Stimulated activated CD4-positive, alpha-beta T cell treated with anti-CD3 and anti-CD28 coated beads, Interleukin-1b, Interleukin-23, amount 100 ng/mL, for 24 hours (primary cell): ENCODE measurements around the gene TRIML2.

Experiments
- DNase-seq, 4 experiments: peaks; one replicate each; pipeline ENCODE4 v3.0.0-alpha.2; 2020; ENCODE audit warnings: low read depth in 4 of 4, low spot score in 1 of 4

TRIML2 gene, protein sequence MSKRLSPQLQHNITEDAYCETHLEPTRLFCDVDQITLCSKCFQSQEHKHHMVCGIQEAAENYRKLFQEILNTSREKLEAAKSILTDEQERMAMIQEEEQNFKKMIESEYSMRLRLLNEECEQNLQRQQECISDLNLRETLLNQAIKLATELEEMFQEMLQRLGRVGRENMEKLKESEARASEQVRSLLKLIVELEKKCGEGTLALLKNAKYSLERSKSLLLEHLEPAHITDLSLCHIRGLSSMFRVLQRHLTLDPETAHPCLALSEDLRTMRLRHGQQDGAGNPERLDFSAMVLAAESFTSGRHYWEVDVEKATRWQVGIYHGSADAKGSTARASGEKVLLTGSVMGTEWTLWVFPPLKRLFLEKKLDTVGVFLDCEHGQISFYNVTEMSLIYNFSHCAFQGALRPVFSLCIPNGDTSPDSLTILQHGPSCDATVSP

DNA sequence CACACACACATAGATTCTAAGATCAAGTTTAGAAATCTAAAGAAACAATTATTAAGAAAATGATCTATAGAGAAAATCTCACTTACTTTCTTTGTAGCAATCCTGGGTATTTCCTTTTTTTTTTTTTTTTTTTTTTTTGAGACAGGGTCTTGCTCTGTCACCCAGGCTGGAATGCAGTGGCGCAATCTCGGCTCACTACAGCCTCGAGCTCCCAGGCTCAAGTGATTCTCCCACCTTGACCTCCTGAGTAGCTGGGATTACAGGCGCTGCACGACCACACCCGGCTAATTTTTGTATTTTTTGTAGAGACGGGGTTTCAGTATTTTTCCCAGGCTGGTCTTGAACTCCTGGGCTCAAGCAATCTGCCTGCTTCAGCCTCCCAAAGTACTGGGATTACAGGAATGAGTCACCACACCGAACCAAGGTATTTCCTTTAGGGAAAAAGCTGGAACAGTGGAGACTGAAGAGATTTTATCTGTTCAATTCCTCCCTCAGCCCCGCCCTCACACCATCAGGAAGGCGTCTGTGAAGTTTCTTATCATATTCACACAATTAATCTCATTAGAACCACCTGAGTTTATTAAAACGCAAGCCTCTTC, at the start of gene TRIML2:
TRIML2 (minus strand) TSS at position 447 of the 599 bp plus-strand sequence. CDS start 4,235 bp downstream, outside the sequence.
- no peak for DNase-seq

DNA sequence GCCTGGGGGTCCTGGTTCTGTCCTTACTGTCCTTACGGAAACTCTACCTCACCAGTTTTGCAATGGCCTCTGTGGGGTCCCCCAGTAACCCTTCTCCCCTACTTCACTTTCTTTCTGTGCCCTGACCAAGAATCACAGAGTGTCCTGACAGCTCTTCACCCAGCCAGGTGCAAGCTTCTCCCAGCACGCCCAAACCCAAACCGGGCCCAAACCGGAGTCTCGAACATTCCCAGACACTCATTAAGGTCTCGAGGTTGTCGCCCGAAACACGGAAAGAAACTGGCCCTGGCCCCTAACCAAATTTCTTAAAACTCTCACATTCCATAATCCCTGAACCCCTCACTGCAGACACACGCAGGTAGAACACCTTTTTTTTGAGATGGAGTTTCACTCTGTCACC, 48.9 kb upstream of the TRIML2 start:
- DNase-seq, result no peak

DNA sequence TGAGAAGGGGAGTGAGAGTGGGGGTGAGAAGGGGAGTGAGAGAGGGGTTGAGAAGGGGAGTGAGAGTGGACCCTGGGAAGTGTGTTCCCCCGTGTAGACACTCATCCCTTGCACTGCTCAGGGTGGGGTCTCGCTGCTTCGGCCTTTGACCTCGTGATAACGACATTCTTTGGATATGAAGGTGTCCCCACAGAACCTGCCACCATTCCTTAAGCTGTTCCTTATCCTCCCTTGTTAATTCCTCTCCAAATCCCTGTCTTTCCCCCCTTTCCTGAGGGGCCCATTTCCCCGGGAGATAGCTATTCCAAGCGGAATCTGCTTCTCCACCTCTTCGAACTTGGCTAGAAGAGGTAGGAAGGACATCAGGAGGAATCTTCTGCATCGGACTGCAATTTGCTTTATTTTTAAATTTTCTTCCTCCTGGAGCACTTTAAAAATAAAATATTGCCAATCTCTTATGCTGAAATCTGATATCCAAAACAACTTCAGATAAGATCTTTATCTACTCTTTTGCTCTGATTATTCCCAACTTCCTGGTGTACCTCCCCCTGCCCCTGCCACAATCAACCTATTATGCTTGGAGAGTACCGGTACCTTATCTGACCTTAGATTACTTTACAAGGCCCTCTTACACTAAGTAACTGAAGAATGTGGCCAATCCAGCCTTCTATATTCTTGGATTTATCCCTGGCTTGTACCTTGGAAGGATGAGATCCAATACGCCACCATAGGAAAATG, 45.4 kb upstream of the TRIML2 start:
- no peak for DNase-seq

DNA sequence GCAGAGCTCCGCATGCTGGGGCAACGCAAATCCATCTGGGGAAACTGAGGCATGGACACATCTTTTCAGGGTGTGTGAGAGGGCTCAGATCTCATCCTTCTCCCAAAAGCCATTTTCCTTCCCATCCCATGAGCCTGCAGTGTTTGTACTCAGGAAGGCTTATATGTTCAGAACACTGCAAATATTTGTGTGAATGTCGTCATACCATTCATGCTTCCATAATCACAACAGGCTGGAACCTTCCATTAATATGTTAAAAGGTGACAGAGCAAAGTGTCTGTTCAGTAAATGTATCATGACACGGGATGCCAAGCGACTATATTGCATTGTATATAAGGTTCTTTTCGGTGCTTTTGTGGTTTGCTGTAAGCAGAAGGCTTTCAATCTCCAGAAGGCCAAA, 38.4 kb upstream of the TRIML2 start:
- DNase-seq, result no peak

DNA sequence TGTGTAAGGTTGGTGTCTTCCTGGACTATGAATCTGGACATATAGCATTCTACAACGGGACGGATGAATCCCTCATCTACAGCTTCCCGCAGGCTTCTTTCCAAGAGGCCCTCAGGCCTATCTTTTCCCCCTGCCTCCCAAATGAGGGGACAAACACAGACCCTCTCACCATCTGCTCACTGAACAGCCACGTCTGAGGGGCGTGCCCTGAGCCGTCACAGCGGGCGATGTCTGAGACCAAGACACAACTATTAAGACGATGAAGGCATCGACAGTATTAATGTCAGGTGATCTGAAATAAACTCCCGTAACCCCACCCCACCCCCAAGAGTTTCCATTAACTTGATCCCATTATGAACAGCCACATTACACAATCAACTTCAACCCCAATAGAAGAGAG, 37.8 kb upstream of the TRIML2 start:
- no peak for DNase-seq

DNA sequence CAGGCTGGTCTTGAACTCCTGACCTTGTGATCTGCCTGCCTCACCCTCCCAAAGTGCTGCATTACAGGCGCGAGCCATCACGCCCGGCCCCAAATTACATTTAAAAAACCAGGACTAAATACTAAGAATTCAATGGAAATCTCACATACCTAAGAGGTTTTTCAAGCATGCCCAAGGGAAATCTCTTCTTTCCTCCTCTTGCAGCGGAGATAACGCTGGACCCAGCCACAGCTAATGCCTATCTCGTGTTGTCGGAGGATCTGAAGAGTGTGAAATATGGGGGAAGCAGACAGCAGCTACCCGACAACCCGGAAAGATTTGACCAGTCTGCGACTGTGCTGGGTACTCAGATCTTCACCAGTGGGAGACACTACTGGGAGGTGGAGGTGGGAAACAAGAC, 37.2 kb upstream of the TRIML2 start:
- DNase-seq, result no peak

DNA sequence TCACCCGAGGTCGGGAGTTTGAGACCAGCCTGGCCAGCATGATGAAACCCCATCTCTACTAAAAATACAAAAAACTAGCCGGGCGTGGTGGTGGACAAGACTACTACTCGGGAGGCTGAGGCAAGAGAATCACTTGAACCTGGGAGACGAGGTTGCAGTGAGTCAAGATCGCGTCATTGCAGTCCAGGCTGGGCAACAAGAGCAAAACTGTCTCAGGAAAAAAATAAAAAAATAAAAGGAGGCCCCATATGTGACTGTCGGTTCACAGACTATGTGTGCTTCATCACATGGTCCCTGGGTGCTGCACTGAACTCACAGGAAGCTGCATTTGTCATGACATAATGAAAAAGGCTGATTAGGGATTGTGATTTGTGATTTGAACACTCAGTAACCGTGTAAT, 36.2 kb upstream of the TRIML2 start:
- no peak for DNase-seq

DNA sequence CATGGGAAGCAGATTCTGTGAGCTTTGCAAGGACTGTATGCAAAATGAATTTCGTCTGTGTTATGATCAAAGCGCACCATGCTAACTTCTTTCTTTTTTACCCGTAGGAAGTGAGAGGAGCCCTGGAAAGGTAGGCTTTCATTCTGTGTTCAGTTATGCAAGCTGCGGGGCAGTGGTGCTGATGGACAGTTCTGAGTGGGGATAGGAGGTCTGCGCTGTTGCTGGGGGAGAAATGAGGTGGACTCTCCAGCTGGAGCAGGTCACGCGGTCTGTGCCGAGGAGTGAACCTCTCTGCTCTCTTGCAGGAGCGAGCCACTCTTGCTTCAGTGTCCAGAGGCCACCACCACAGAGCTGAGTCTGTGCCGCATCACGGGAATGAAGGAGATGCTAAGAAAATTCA, 34.3 kb upstream of the TRIML2 start:
- no peak for DNase-seq

DNA sequence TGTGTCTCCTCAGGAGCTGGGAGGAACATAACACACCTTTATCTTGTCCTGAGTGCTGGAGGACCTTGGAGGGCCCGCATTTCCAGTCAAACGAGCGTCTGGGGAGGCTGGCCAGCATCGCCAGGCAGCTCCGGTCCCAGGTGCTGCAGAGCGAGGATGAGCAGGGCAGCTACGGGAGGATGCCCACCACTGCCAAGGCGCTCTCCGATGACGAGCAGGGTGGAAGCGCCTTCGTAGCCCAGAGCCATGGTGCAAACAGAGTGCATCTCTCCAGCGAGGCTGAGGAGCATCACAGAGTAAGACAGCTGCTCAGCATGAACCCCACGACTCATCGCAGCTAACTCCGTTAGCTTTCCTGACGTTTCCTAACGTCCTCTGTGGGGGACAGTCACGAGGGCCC, 30.3 kb upstream of the TRIML2 start:
- DNase-seq, result no peak

DNA sequence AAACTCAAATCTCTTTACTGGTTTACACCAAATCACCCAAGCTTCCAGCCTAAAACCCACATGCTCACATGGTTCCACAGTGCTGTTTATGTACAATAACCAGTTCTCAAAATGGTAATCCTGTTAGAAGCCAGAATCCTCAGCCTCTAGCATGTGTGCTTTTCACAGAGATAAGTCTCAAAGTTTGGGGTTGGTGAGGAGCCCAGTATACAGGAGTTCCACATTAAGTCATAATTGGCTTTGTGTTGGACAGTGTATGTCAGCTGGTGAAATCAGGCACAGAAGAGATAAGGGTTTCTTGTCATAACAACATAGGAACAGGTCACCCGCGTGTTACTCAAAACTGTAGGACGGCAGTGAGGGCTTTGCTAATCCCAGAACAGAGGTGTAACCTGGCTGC, 29.7 kb upstream of the TRIML2 start, which contains the start of gene TRIML1:
TRIML1 (plus strand) TSS at position 301 of the 400 bp plus-strand sequence. CDS start 118 bp downstream, outside the sequence.
- DNase-seq, result no peak

DNA sequence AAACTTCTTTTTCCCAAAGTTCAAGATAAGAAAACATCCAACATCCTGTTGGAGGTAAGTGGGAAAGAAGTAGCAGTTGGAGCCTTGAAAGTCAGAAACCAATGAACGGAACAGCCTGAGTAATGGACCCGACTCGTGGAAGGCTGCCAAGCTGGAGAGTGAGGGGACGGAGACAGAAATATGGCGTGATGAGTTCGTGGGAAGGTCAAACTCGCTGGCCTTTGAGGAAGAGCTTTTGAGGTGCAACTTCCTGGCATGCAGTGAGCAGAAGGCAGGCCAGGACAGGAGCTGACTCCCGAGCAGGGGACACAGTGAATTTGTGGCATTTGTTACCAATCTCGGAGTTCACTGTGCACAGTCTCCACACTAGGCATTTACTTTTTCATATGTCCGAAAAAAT, 28.8 kb upstream of the TRIML2 start:
- DNase-seq, result no peak

DNA sequence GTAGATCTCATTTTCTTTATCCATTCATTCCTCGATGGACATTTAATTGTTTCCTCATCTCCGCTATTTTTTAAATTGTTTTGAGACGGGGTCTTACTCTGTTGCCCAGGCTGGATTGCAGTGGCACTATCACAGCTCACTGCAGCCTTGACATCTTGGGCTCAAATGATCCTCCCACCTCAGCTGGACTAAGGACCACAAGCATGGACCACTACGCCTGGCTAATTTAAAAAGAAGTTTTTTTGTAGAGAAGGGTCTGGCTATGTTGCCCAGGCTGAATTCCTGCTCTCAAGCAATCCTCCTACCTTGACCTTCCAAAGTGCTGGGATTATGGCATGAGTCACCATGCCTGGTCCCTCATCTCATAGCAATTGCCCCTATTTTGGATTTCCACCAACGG, 22.8 kb upstream of the TRIML2 start:
- DNase-seq, result no peak

DNA sequence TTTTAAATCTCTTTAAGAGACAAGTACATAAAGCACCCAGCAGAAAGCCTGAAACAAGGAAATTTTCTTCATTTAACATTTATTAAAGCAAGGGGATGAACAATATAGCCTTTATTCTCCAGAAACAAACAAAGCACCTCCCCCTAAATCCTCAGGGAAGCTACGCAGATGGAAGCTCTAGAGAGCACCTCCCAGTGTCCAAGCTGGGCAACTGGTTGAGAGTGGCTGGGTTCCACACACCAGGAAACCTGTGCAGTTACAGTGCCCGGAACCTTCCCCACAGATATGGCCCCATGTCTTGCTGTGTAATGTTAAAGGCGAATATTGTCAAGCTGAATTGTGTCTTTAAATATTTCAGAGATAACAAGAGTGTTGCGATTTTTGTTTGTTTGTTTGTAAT, 21.0 kb upstream of the TRIML2 start:
- no peak for DNase-seq

DNA sequence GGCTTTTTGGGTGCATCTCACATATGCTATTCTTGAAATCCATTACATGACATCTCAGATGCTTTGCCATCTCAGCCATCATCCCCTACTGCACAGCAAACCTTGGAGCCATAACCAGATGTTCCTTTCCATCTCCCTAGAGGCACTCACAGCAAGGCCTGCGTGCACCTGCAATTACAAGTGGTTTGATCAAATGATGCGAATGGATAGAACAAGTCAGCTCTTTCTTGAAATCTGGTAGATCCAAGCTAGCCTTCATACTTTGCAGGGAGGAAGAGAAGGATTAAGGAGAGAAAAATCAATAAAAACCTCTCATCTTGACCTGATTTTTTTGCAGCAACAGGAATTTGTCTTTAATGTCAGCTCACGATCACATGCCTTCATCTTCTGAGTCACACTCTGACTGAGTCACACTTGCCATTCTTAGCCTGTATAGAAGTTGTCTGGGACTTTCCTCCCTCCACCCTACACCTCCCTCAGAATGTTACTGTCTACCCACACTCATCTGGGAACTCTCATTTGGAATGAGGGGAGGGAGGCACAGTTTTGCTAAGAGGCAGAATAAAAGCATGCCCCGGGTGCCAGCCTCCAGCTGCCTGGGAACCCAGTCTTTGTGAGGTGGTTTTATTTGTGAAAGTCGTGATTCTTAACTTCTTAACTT, 17.9 kb upstream of the TRIML2 start:
- DNase-seq, result no peak

DNA sequence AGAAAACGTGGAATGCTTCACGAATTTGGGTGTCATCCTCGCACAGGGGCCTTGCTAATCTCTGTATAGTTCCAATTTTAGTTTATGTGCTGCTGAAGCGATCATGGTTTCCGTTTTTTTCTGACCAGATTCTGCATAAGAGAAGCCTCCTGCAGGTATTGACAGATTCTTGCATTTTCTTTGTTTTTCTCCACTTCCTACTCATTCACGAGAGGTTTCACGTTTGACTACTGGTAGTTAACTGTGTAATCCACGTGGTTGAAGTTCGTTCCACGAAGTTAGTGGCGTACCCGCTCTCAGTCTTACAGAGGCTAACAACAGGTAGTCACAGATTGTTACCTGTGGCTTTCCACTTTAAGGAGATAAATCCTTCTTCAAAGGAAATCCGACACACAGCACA, 12.1 kb upstream of the TRIML2 start:
- DNase-seq, result no peak

DNA sequence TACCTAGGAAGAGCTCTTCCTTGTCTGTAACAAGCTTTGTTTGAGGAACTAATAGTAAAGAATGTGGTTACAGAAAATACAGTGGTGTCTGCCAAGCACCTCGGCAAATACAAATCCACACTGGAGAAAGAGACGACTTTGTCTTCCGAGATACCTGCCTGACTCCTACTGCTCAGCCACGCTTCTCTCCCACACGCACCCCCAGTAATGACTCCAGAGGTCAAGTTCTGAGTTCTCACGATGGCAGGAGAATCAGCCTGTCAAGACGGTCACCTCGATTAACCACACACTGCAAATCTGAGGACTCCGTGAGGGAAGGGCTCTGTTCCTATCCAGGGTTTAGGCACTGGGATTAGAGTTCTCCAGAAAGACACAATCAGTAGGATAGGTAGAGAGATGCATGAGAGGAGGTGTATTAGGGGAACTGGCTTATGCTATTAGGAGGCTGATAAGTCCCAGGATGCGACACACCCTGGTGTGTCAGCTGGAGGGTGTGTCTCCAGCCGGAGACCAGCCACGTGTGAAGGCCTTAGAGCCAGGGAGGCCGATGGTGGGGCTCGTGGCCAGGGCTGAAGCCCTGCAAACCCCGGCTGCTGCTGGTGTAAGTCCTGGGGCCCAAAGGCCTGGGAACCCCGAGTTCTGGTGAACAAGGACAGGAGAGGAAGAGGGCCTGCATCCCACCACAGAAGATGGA, 8.4 kb upstream of the TRIML2 start:
- DNase-seq, result no peak

DNA sequence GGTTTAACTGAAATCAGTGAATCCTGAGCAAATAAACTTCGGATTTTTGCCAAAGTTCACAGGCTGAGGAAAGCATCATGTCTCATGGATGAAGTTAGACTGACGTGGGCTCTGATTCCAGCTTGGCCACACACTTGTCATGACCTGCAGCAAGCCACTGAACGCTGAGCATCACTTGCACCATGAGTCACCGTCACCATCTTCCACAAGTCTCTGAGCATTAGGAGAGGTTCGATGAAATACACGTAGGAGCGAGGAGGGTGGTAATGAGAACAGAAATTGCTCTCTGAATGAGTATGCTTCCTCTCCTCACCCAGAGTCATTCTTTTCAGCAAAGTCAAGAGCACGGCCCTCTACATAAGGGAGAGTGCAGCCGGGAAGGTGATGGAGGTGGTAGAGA, 3.8 kb upstream of the TRIML2 start:
- no peak for DNase-seq

DNA sequence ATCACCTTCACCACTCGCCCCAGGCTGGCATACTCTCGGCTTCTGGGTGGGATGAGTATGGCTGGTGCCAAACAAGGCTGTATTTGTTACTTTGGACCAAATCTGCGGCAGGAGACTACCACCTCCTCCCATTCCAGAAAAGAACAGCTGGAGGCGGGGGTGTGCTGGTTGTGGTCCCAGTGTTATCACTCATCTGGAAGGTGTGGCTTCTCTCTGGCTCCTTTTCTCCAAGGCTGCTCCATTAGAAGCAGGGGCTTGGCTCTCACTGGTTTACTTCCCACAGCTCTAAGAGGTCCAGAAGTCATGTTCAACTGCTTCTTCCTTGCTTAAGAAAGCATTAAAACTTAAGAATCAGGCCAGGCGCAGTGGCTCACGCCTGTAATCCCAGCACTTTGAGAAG, 2.6 kb upstream of the TRIML2 start:
- DNase-seq, result no peak

DNA sequence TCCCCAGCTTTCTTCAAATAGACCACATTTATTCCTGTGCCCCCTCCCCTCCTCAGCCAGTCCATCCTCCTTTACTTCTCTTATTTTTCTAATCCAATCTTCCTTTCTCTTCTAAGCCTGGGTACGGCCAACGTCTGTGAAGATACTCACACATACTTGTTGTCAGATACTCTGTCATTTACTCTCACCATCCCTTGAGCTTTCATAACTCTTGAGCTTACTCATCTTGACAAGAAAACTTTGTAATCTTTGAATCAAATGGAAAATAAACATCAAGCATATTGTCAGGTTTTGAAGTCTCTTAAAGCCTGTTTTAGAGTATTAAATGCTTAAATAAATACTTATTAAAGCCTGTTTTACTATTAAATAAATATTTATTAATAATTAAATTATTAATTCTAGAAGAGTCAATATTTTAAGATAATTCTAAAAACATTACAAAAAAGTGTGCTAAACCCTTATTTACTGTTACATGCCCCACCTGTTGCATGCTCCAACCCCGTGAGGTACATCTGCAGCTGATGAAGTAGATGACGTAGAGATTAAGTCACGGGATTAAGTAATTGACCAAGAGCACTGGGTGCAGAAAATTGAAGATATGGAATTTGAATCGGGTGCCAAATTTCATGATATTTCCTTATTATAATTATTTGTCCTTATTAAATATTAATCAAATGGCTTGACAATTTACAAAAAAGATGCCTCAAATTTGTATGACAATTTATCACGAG, 1.5 kb upstream of the TRIML2 start:
- DNase-seq, result no peak

DNA sequence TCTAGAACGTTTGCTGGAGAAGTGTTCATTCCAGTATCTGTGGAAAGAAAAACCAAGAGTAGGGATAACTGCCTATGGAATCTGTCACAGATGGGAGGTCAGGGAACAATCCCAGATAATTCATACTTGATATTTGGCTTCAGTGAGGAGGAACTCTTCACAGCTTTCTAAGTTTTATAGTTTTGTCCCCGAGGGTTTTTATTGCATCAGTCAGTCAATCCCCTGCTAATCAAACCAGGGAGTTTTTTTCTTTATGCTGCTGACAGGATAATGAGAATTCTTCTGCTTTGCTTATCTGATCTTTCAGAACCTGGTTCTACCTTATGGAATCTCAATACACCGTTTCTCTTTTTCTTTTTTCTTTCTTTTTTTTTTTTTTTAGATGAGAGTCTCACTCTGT, 633 bp upstream of the TRIML2 start:
- no peak for DNase-seq
